ENCODE data around the gene RBM15.

- no peak for TF ChIP-seq POLR2A (IDR thresholded peaks at IDR 0.05)
- no peak for TF ChIP-seq CTCF (IDR thresholded peaks at IDR 0.05)
Measured at GRCh38 chr1:110308247-110308646, 30.9 kb upstream of the RBM15 start.
